OCI-LY3 (cell line): ENCODE results near the gene KLHL33.

Experiments used
- H2AFZ ChIP-seq: fragments of 200-600, 300-600 bp; shearing (Covaris generic); 2 replicates; pipeline ENCODE4 v1.6.0; 2014; ENCODE audit warnings: antibody characterized with exemption, low read depth, low read length
- H3K27ac ChIP-seq: fragments of 200-600, 300-600 bp; sonication (generic); 2 replicates; pipeline ENCODE4 v1.5.1; 2014; ENCODE audit warnings: mild to moderate bottlenecking, low read length, moderate library complexity, mixed read lengths
- H3K27me3 ChIP-seq: fragments of 200-600, 300-600 bp; sonication (generic); 2 replicates; pipeline ENCODE4 v1.6.1; 2014; ENCODE audit warnings: low read depth, low read length, mixed read lengths
- H3K36me3 ChIP-seq: fragments of 200-600, 300-600 bp; sonication (generic); replicated peaks from 2 replicates; pipeline ENCODE3; 2014; ENCODE audit warnings: low read depth, low read length, mixed read lengths
- H3K4me1 ChIP-seq: fragments of 300-600, 200-600 bp; sonication (generic); 2 replicates; pipeline ENCODE4 v1.6.1; 2014; ENCODE audit warnings: low read length, mixed read lengths
- H3K4me2 ChIP-seq: fragments of 200-600, 300-600 bp; sonication (generic); 2 replicates; pipeline ENCODE4 v1.6.1; 2014; ENCODE audit warnings: low read length, mixed read lengths
- H3K4me3 ChIP-seq: fragments of 300-600, 200-600 bp; sonication (generic); 2 replicates; pipeline ENCODE4 v1.5.1; 2014; ENCODE audit warnings: antibody characterized with exemption, mild to moderate bottlenecking, low read length, moderate library complexity
- H3K79me2 ChIP-seq: fragments of 300-600, 200-600 bp; shearing (Covaris generic); 2 replicates; pipeline ENCODE4 v1.6.1; 2014; ENCODE audit warnings: mild to moderate bottlenecking, low read length, mixed read lengths
- H3K9ac ChIP-seq: fragments of 300-600, 200-600 bp; shearing (Covaris generic); 2 replicates; pipeline ENCODE4 v1.6.0; 2014; ENCODE audit warnings: mild to moderate bottlenecking, low read length, moderate library complexity
- H3K9me3 ChIP-seq: fragments of 200-600, 300-600 bp; shearing (Covaris generic); 2 replicates; pipeline ENCODE4 v1.6.1; 2014; ENCODE audit warnings: low read length, mixed read lengths; ENCODE audit not compliant: insufficient read depth
- H4K20me1 ChIP-seq: fragments of 200-600, 300-600 bp; sonication (generic); 2 replicates; pipeline ENCODE4 v1.6.1; 2016; ENCODE audit warnings: low read length, mixed read lengths; ENCODE audit not compliant: insufficient read depth
- CTCF ChIP-seq: fragments of 200-600, 300-600 bp; sonication (generic); IDR thresholded peaks from 2 replicates; pipeline ENCODE4 v1.5.1; 2014; ENCODE audit warnings: antibody characterized with exemption, low read length, low read depth
- EZH2phosphoT487 ChIP-seq: fragments of 200-600 bp; shearing (Covaris generic); IDR thresholded peaks from 2 replicates; pipeline ENCODE4 v1.6.1; 2018; ENCODE audit warnings: antibody characterized with exemption, mixed run types, low read depth

The KLHL33 gene

GRCh38 chr14:20438664-20439063 is 2.7 kb upstream of the KLHL33 start:
- H3K4me2 ChIP-seq = peak overlapping the region; percentile 43
- H3K27ac ChIP-seq = no peak overlapping the region
- H2AFZ ChIP-seq = no peak overlapping the region
- peaks cover 41% of the 10 kb centered on the region for H3K4me1 ChIP-seq
- no peaks in the 10 kb centered on the region for H3K79me2 ChIP-seq
- no peak overlapping the region for H3K9ac ChIP-seq
- no peaks in the 10 kb centered on the region for H4K20me1 ChIP-seq
- H3K27me3 ChIP-seq = no peaks in the 10 kb centered on the region
- peaks cover 16% of the 10 kb centered on the region for H3K36me3 ChIP-seq
- no peak for TF ChIP-seq EZH2phosphoT487
- no peak for TF ChIP-seq CTCF
- H3K9me3 ChIP-seq = no peaks in the 10 kb centered on the region
- H3K4me3 ChIP-seq = peak overlapping the region; percentile 10; the same call in 1 of the 2 replicates

GRCh38 chr14:20436363-20436755 is 393 bp upstream of the KLHL33 start:
- Histone ChIP-seq H3K27me3 (no peaks in the 10 kb centered on the region), H3K9ac (no peak overlapping the region), H2AFZ (no peak overlapping the region), H3K4me3 (no peak overlapping the region), H4K20me1 (no peaks in the 10 kb centered on the region), H3K79me2 (no peaks in the 10 kb centered on the region), H3K27ac (no peak overlapping the region), H3K9me3 (no peaks in the 10 kb centered on the region), H3K4me1 (peaks cover 38% of the 10 kb centered on the region), H3K36me3 (peaks cover 5% of the 10 kb centered on the region), H3K4me2 (no peak overlapping the region)
- no peak for TF ChIP-seq EZH2phosphoT487
- TF ChIP-seq CTCF = no peak

DNA sequence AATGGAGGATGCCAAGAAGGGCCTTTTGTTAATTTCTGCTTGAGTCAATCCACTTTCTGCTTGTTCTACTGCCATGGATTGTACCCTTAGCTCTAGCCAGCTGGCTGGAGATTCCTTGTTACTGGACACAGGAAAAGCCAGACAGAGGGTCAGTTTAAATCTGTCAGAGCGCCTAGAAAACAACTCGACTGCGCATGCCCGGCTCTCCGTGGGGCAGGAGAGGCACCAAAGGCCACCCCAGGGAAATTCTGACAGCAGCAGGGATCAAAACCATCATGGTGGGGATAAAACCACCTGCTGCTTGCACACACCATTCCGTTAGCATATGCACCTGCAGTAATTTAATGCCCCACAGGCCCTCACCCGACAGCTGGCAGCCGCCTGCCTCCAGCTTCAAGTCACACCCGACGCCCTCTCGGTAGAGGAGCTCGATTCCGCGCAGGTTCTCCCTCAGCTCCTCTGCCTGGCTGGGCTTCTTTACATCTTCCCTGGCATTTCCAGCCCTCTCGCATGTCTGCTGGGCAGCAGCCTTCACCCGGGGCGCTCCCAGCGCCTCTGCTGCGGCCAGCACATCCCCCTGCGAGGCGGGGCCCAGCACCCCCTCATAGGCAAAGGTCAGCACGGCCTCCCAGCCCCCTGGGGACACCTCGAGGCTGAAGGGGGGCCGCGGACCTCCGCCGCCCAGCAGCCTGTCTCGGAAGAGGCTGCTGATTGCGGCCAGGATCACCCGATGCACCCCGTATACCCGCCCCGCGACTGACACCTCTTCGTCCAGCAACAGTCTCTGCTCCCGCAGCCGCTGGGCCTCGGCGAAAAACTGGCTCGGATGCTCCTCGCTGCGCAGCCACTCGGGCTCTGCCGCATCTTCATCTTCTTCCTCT is 1.0 kb downstream of the KLHL33 start:
- Histone ChIP-seq H3K27ac (no peak overlapping the region), H4K20me1 (no peaks in the 10 kb centered on the region), H3K36me3 (peaks cover 5% of the 10 kb centered on the region), H3K4me1 (peaks cover 35% of the 10 kb centered on the region), H3K4me3 (no peak overlapping the region), H3K79me2 (no peaks in the 10 kb centered on the region), H3K9me3 (no peaks in the 10 kb centered on the region), H2AFZ (no peak overlapping the region), H3K27me3 (no peaks in the 10 kb centered on the region), H3K9ac (no peak overlapping the region), H3K4me2 (no peak overlapping the region)
- TF ChIP-seq CTCF (no peak), EZH2phosphoT487 (no peak)

DNA sequence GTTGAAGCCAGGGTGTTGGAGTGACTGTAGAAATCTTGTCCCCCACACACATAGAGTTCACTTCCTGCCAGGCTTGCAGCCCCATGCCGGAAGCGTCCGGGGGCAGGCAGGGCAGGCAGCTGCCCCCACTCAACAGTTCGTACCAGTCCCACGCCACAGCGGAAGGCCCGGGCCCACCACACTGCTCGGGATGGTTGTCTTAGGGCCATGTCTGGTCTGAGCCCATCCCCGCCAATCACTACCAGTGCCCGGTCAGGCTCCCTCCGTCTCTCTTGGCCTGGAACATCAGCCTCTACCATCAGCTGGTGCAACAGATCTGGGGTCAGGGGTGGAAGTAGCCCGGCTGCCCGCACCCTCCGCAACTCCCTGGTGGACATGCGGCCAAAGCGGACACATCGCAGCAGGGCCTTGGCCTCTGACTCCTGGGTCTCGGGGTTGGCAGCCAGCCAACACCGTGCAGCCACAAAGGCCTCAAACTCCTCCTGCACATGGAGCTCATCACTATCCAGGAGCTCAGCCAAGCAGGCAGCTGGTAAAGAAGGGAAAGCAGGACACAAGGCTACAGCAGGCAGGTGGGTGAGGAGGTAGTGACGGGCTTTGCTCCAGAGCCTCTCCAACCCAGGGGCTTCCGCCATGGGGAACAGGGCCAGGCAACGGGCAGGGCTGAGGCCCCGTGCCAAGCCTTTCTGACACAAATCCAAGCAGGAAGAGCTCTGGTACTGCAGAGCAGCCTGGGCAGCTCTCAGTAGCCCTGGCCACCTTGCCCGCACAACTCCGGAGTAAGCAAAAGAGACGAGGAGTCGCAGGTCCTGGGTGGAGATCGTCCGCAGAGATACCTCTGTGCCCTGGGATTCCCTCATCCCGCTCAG is 5.9 kb downstream of the KLHL33 start:
- H2AFZ ChIP-seq = no peak overlapping the region
- TF ChIP-seq CTCF = no peak
- no peak for TF ChIP-seq EZH2phosphoT487
- H3K4me2 ChIP-seq = no peak overlapping the region
- no peaks in the 10 kb centered on the region for H3K36me3 ChIP-seq
- H3K9ac ChIP-seq = no peak overlapping the region
- H3K4me3 ChIP-seq = no peak overlapping the region
- no peaks in the 10 kb centered on the region for H4K20me1 ChIP-seq
- no peaks in the 10 kb centered on the region for H3K9me3 ChIP-seq
- 0 out of 2 replicates have a peak overlapping the region, but pooled peaks have one; percentile 94 for H3K27ac ChIP-seq
- H3K27me3 ChIP-seq = no peaks in the 10 kb centered on the region
- H3K4me1 ChIP-seq = peaks cover 46% of the 10 kb centered on the region
- no peaks in the 10 kb centered on the region for H3K79me2 ChIP-seq
